GM21528 (cell line): ENCODE measurements around the gene SERTAD1.
A peak's percentile ranks its signal among the peaks of the same experiment; 100 is the strongest.
"Not testable (repeated sequence)": the region's sequence is repeated elsewhere in the genome, so short reads cannot be mapped to it uniquely, and the experiment has no call there.

ENCODE experiments used
- ATAC-seq: cut with Tn5 transposase; IDR thresholded peaks from one replicate; pipeline ENCODE4 v1.9.1; 2021; ENCODE audit warnings: mild to moderate bottlenecking, moderate library complexity; ENCODE audit not compliant: unreplicated experiment, low FRiP score

The SERTAD1 gene

GRCh38 chr19:40425450-40426287 is at the start of gene SERTAD1:
SERTAD1 (minus strand) TSS chr19:40425992; CDS start chr19:40423546, 2,446 bp downstream.
- ATAC-seq: peak; percentile 79

- no peak for ATAC-seq
Measured at GRCh38 chr19:40474737-40475136, 48.9 kb upstream of the SERTAD1 start.

- ATAC-seq: no peak
Measured at GRCh38 chr19:40472516-40472915, 46.7 kb upstream of the SERTAD1 start.

- ATAC-seq: no peak
Measured at GRCh38 chr19:40471111-40471510, 45.3 kb upstream of the SERTAD1 start.

- ATAC-seq: no peak
Measured at GRCh38 chr19:40469011-40469410, 43.2 kb upstream of the SERTAD1 start.

GRCh38 chr19:40466985-40467734 is 41.4 kb upstream of the SERTAD1 start, which contains the start of gene SPTBN4:
SPTBN4 (plus strand) TSS chr19:40467001; CDS start chr19:40472622, 5,621 bp downstream.
- no peak for ATAC-seq

GRCh38 chr19:40466219-40466984 is 40.6 kb upstream of the SERTAD1 start:
- peak; percentile 38 for ATAC-seq

- ATAC-seq: peak; percentile 79
Measured at GRCh38 chr19:40465557-40466218, 39.9 kb upstream of the SERTAD1 start, which contains the start of gene BLVRB. BLVRB (minus strand) TSS chr19:40465745; CDS start chr19:40465688, 57 bp downstream.

- ATAC-seq: peak; percentile 1
Measured at GRCh38 chr19:40465025-40465556, 39.3 kb upstream of the SERTAD1 start.

GRCh38 chr19:40464059-40465024 is 38.5 kb upstream of the SERTAD1 start:
- no peak for ATAC-seq

GRCh38 chr19:40463587-40464037 is 37.8 kb upstream of the SERTAD1 start:
- ATAC-seq: not testable (repeated sequence)

- no peak for ATAC-seq
Measured at GRCh38 chr19:40461669-40462221, 36.0 kb upstream of the SERTAD1 start.

- ATAC-seq: no peak
Measured at GRCh38 chr19:40460185-40460584, 34.4 kb upstream of the SERTAD1 start.

- ATAC-seq: no peak
Measured at GRCh38 chr19:40458597-40458974, 32.8 kb upstream of the SERTAD1 start.

- no peak for ATAC-seq
Measured at GRCh38 chr19:40457953-40458596, 32.3 kb upstream of the SERTAD1 start.

- ATAC-seq: no peak
Measured at GRCh38 chr19:40457048-40457447, 31.3 kb upstream of the SERTAD1 start.

GRCh38 chr19:40453943-40454342 is 28.2 kb upstream of the SERTAD1 start:
- not testable (repeated sequence) for ATAC-seq
